ENCODE measurements around the gene CACNA1D.

Gene CACNA1D

GRCh38 chr3:53728606-53729005 lies 234.2 kb downstream of the CACNA1D start:
- TF ChIP-seq CTCF (conservative IDR thresholded peaks at IDR 0.05; ENCODE audit: low read depth), result no peak
- POLR2A ChIA-PET (ENCODE audit: low non-redundant PET), result no interaction called here
- no peak overlapping the region for H3K27ac ChIP-seq
- CTCF ChIA-PET, result no interaction called here
- no peak for DNase-seq (ENCODE audit: low spot score)

- H3K27ac ChIP-seq, result no peak overlapping the region
- TF ChIP-seq CTCF (conservative IDR thresholded peaks at IDR 0.05; ENCODE audit: low read depth), result no peak
- POLR2A ChIA-PET (ENCODE audit: low non-redundant PET), result no interaction called here
- DNase-seq (ENCODE audit: low spot score), result no peak
- CTCF ChIA-PET, result no interaction called here
Observed at GRCh38 chr3:53729159-53729558, 234.7 kb downstream of the CACNA1D start.

GRCh38 chr3:53729618-53730017 lies 235.2 kb downstream of the CACNA1D start:
- TF ChIP-seq CTCF (conservative IDR thresholded peaks at IDR 0.05; ENCODE audit: low read depth), result no peak
- DNase-seq (ENCODE audit: low spot score), result no peak
- no peak overlapping the region for H3K27ac ChIP-seq
- ChIA-PET POLR2A (ENCODE audit: low non-redundant PET) (no interaction called here), CTCF (no interaction called here)

GRCh38 chr3:53730576-53730975 lies 236.2 kb downstream of the CACNA1D start:
- ChIA-PET POLR2A (ENCODE audit: low non-redundant PET) (no interaction called here), CTCF (no interaction called here)
- DNase-seq (ENCODE audit: low spot score), result no peak
- no peak overlapping the region for H3K27ac ChIP-seq
- no peak for TF ChIP-seq CTCF (conservative IDR thresholded peaks at IDR 0.05; ENCODE audit: low read depth)

- DNase-seq (ENCODE audit: low spot score), result no peak
- TF ChIP-seq CTCF (conservative IDR thresholded peaks at IDR 0.05; ENCODE audit: low read depth), result no peak
- no peak overlapping the region for H3K27ac ChIP-seq
- ChIA-PET CTCF (no interaction called here), POLR2A (ENCODE audit: low non-redundant PET) (no interaction called here)
Observed at GRCh38 chr3:53731934-53732624, 237.7 kb downstream of the CACNA1D start.

- no peak overlapping the region for H3K27ac ChIP-seq
- DNase-seq (ENCODE audit: low spot score), result no peak
- no peak for TF ChIP-seq CTCF (conservative IDR thresholded peaks at IDR 0.05; ENCODE audit: low read depth)
- CTCF ChIA-PET, result no interaction called here
- POLR2A ChIA-PET (ENCODE audit: low non-redundant PET), result no interaction called here
Observed at GRCh38 chr3:53733446-53733845, 239.0 kb downstream of the CACNA1D start.

Data from RWPE1 (cell line).